ENCODE data around the gene FAM120A. TPM values are rescaled to one million over a fixed set of nuclear protein-coding genes. Genes with fewer than 3 reads are reported as not detected.

Gene FAM120A
- total and polyA plus RNA-seq, 2 of the 13 experiments (the other 11 are each of a cell fraction or from before 2014, with no cell fraction given), result 41.3 to 44.4 TPM

DNA sequence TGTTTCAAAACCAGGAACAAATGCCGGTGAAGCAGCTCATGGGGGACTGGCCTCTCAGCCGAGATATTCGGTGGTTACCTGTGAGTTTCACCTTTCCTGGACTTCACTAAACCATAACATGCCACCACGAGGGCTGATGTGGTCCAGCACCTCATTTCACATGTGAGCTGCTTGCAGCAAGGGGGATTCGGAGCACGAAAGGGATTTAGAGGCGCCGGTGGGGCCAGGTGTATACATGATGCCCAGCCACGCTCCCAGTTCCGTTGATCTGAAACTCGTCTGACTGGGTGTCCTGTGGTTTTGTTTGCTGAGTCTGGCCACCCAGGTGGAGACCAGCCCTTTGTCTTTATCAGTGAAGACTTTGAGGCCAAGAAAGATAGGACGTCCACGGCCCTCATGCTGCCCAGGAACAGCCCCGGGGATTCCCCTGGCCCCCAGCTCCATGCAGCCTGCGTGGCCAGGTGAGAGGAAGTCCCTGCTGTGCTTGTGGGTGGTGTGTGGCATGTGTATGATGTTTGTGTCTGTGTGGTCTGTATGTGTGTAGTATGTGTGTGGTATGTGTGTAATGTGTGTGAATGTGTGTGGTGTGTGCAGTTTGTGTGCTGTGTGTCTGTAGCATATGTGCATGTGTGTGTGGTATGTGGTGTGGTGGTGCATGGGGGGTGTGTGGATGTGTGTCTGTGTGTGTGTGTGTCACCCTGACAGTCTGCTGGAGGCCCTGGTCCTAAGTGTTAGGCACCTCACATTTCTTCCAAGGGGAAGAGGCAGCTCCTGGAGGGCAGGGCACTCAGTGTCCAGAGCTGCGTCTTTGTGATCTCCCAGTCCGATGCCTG is 148.3 kb downstream of the FAM120A start:
- H3K9ac ChIP-seq (ENCODE audit: insufficient read depth, low read depth, low read length), result no peak overlapping the region
- no peak for ATAC-seq
- CTCF ChIA-PET (ENCODE audit: low intra/inter-chr PET ratio, low total read pairs), result no interaction called here
- H3K79me2 ChIP-seq (ENCODE audit: insufficient read depth, low read length), result peaks cover 19% of the 10 kb centered on the region
- TF ChIP-seq RXRA (CRISPR knock-in tag; IDR thresholded peaks at IDR 0.05) (no peak), AGO2 (optimal IDR thresholded peaks at IDR 0.05; ENCODE audit: low read depth, low read length) (no peak), ZNF709 (CRISPR knock-in tag; IDR thresholded peaks at IDR 0.05) (no peak), MAFK (conservative IDR thresholded peaks at IDR 0.05 in 1 of 2, IDR thresholded peaks at IDR 0.05 in 1 of 2; ENCODE audit: low read length in 2 of 2) (no peak)
- TF ChIP-seq, protein P1, sequence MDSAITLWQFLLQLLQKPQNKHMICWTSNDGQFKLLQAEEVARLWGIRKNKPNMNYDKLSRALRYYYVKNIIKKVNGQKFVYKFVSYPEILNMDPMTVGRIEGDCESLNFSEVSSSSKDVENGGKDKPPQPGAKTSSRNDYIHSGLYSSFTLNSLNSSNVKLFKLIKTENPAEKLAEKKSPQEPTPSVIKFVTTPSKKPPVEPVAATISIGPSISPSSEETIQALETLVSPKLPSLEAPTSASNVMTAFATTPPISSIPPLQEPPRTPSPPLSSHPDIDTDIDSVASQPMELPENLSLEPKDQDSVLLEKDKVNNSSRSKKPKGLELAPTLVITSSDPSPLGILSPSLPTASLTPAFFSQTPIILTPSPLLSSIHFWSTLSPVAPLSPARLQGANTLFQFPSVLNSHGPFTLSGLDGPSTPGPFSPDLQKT (CRISPR knock-in tag; IDR thresholded peaks at IDR 0.05; ENCODE audit: borderline replicate concordance), result no peak
- TF ChIP-seq, protein P2, sequence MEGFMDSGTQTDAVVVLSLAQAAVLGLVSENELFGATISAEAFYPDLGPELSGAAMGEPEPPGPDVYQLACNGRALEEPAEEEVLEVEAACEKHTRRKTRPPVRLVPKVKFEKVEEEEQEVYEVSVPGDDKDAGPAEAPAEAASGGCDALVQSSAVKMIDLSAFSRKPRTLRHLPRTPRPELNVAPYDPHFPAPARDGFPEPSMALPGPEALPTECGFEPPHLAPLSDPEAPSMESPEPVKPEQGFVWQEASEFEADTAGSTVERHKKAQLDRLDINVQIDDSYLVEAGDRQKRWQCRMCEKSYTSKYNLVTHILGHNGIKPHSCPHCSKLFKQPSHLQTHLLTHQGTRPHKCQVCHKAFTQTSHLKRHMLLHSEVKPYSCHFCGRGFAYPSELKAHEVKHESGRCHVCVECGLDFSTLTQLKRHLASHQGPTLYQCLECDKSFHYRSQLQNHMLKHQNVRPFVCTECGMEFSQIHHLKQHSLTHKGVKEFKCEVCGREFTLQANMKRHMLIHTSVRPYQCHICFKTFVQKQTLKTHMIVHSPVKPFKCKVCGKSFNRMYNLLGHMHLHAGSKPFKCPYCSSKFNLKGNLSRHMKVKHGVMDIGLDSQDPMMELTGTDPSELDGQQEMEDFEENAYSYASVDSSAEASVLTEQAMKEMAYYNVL (CRISPR knock-in tag; IDR thresholded peaks at IDR 0.05; ENCODE audit: borderline replicate concordance), result no peak
- TF ChIP-seq, protein P3, sequence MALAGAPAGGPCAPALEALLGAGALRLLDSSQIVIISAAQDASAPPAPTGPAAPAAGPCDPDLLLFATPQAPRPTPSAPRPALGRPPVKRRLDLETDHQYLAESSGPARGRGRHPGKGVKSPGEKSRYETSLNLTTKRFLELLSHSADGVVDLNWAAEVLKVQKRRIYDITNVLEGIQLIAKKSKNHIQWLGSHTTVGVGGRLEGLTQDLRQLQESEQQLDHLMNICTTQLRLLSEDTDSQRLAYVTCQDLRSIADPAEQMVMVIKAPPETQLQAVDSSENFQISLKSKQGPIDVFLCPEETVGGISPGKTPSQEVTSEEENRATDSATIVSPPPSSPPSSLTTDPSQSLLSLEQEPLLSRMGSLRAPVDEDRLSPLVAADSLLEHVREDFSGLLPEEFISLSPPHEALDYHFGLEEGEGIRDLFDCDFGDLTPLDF (CRISPR knock-in tag; IDR thresholded peaks at IDR 0.05), result no peak
- TF ChIP-seq, protein P4, sequence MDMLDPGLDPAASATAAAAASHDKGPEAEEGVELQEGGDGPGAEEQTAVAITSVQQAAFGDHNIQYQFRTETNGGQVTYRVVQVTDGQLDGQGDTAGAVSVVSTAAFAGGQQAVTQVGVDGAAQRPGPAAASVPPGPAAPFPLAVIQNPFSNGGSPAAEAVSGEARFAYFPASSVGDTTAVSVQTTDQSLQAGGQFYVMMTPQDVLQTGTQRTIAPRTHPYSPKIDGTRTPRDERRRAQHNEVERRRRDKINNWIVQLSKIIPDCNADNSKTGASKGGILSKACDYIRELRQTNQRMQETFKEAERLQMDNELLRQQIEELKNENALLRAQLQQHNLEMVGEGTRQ (IDR thresholded peaks at IDR 0.05; ENCODE audit: low read depth, low read length), result no peak
- TF ChIP-seq, protein P4 (CRISPR knock-in tag; IDR thresholded peaks at IDR 0.05; ENCODE audit: borderline replicate concordance), result no peak
- TF ChIP-seq, protein P5, sequence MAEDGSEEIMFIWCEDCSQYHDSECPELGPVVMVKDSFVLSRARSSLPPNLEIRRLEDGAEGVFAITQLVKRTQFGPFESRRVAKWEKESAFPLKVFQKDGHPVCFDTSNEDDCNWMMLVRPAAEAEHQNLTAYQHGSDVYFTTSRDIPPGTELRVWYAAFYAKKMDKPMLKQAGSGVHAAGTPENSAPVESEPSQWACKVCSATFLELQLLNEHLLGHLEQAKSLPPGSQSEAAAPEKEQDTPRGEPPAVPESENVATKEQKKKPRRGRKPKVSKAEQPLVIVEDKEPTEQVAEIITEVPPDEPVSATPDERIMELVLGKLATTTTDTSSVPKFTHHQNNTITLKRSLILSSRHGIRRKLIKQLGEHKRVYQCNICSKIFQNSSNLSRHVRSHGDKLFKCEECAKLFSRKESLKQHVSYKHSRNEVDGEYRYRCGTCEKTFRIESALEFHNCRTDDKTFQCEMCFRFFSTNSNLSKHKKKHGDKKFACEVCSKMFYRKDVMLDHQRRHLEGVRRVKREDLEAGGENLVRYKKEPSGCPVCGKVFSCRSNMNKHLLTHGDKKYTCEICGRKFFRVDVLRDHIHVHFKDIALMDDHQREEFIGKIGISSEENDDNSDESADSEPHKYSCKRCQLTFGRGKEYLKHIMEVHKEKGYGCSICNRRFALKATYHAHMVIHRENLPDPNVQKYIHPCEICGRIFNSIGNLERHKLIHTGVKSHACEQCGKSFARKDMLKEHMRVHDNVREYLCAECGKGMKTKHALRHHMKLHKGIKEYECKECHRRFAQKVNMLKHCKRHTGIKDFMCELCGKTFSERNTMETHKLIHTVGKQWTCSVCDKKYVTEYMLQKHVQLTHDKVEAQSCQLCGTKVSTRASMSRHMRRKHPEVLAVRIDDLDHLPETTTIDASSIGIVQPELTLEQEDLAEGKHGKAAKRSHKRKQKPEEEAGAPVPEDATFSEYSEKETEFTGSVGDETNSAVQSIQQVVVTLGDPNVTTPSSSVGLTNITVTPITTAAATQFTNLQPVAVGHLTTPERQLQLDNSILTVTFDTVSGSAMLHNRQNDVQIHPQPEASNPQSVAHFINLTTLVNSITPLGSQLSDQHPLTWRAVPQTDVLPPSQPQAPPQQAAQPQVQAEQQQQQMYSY (CRISPR knock-in tag; IDR thresholded peaks at IDR 0.05), result no peak
- H3K36me3 ChIP-seq (replicated peaks in 1 of 2; ENCODE audit: control insufficient read depth in 1 of 2, insufficient read depth in 2 of 2, low read length in 2 of 2), result no peaks in the 10 kb centered on the region
- BruUV-seq (replicated peaks), result no TSS peak
- WGBS (ENCODE audit: low lambda C conversion rate), result 92% methylated on average over 9 of the region's 17 CpGs
- H3K27me3 ChIP-seq (ENCODE audit: control insufficient read depth in 1 of 2, insufficient read depth in 2 of 2, low read length in 2 of 2), result no peaks in the 10 kb centered on the region
- H4K20me1 ChIP-seq (ENCODE audit: insufficient read depth, low read length), result no peaks in the 10 kb centered on the region
- peaks cover 10% of the 10 kb centered on the region for H3K4me1 ChIP-seq (ENCODE audit: insufficient read depth, low read length)
- H3K27ac ChIP-seq (ENCODE audit: extremely low read length, insufficient read depth, low read length), result no peak overlapping the region
- H3K4me2 ChIP-seq (ENCODE audit: low read depth, low read length), result no peak overlapping the region
- POLR2A ChIA-PET, result interaction anchor here (0.7 kb wide), 1 partner anchor 479 kb away, joined by 3 read pairs; no protein-coding TSS in a partner anchor
- in situ Hi-C loops (cut with HindIII; ENCODE audit: extremely low pct_ligation_motif_present, low pct_unique_long_range_greater_than_20kb) (no loop called here), intact Hi-C loops (cut with micrococcal nuclease; ENCODE audit: unreplicated experiment) (no loop called here)
- no peak overlapping the region for H3K4me3 ChIP-seq (replicated peaks in 1 of 3; ENCODE audit: insufficient read depth in 1 of 3, low read depth in 2 of 3, low read length in 3 of 3)
- FAIRE-seq, result no peak
- H2AFZ ChIP-seq (ENCODE audit: low read length), result no peak overlapping the region
- DNase-seq (ENCODE audit: low spot score), result no peak
- no peaks in the 10 kb centered on the region for H3K9me3 ChIP-seq (ENCODE audit: low read length)

All from HepG2 (cell line).